HG02973 (cell line): Measurements from ENCODE around the gene TSPAN5.

Experiments
- ATAC-seq: cut with Tn5 transposase; IDR thresholded peaks from one replicate; pipeline ENCODE4 v1.9.1; 2021; ENCODE audit warnings: moderate library complexity; ENCODE audit not compliant: unreplicated experiment

TSPAN5 gene

GRCh38 chr4:98646422-98646821 is 12.0 kb downstream of the TSPAN5 start:
- ATAC-seq: no peak

DNA sequence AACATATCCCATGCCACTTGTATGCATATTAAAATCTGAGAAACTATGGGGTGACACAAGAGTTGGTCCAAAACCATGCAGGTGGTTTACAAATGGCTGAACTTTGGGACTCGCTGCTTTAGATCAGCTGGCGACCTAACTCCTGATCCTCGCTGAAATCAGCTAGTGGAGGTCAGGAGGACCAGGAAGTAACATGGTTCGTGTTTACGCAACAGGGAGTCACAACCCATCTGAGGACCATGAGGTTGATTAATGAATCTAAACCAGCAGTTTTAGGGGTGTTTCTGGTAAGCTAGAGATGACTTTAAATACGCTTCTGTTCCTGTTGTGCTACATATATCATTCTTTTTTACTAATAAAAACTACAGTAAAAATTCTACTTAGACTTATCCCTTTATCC is 12.9 kb downstream of the TSPAN5 start:
- no peak for ATAC-seq

DNA sequence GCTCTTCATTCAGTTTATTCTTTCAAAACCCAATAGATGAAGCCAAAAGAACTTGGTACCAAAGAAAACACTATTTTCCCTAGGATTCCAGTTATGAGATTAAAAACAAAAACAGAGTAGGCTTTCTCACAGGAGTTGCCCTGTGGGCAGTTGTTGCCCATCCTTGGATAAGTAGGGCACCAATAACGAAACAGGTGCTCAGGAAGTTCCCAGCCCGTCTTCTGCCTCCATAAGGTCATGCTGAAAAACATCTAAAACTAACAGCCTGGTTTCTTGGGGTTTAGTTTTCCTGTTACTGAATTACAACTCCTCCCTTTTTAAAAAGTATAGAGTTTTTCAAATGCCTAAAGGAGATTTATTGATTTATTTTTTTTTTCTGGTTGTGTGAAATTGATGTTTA is 14.7 kb downstream of the TSPAN5 start:
- ATAC-seq: no peak

- ATAC-seq: no peak
These were observed 15.4 kb downstream of the TSPAN5 start for GRCh38 chr4:98642991-98643426.

DNA sequence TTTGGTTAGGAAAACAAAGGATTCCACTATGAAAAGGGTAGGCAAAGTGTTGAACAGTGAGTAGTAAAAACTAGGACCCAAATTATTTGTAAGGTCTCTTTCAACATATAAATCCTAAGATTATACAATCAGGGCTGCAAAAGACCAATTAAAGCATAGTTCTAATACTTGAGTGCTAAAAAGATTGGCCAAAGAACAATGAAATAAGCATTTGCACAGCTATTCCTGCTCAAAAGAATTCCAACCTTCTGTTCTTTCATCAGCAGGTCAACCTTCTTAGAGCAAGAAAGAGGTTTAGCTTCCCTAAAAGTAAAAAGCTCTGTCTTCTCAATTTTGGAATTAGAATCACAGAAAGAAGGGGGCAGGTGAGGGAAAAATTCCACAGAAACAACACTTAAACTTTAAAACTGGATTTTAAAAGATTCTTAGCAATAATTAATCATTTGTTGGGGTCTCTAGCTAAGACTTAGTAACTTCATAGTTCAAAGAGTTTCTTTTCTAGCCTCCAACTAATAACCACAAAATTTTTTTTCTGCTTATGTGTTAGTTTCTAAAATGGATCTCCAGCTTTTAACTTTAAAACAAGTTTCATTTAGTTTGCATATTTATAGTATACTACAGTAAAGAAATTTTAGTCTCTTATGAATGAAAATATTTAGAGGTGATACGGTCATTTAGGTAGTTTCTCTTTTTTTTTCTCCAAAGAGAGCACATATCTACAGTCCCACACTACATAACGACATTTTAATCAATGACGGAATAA is 16.3 kb downstream of the TSPAN5 start:
- no peak for ATAC-seq

- ATAC-seq: no peak
These were observed 17.0 kb downstream of the TSPAN5 start for GRCh38 chr4:98641376-98641775.

GRCh38 chr4:98639523-98639922 is 18.9 kb downstream of the TSPAN5 start:
- peak; percentile 93 for ATAC-seq

- ATAC-seq: no peak
These were observed 19.3 kb downstream of the TSPAN5 start for GRCh38 chr4:98639108-98639507.

DNA sequence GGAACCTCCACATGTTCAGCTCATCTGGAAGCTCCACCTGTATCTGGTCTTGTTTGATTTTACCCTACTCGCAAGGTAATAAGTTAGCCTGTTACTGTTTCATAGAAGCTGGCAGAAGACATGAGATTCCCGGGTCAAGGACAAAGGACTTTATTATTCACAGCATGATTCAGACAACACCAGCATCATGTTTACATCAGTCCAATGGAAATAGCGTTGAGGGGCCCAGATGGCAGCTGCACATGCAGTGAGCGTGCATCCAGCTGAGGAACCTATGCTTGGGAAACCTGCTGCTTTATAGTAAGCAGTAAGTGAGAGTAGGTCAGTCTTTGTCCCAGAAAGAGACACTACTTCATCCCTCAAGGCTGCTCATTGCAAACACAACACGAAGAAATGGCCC is 19.8 kb downstream of the TSPAN5 start:
- ATAC-seq: no peak

DNA sequence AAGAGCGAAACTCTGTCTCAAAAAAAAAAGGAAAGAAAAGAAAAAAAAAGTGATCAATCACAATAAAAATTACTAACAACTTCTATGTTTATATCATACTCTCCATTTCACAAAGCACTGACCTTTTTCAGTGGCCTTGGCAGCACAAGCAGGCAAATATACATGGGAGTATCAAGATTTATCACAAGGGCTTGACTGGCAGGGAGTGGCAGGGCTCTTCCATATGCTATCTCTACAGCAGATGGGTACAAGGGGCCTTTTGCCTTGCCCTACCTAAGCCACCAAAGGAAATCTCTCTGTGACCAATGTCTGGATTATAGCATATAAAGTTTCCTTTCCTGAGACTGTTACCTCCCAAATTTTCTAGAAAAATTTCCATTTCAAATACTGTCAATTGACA is 24.4 kb downstream of the TSPAN5 start:
- ATAC-seq: no peak

DNA sequence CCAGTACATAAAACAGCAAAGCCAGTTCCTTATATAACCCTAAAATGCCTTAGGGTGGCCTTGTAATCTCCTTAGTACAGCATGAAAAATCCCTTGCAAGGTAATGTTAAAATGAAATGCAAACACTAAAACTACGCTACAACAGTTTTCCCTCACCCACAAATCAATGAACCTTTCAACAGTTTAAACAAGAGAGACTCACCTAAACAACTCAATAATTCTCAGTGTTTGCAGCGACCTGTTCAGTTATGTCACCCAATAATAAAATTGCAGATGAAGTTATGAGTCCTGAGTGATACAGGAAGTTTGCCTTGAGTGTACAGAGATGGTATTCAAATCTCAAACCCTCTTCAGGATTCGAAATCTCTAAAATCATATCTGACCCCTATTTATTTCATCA is 25.3 kb downstream of the TSPAN5 start:
- no peak for ATAC-seq

DNA sequence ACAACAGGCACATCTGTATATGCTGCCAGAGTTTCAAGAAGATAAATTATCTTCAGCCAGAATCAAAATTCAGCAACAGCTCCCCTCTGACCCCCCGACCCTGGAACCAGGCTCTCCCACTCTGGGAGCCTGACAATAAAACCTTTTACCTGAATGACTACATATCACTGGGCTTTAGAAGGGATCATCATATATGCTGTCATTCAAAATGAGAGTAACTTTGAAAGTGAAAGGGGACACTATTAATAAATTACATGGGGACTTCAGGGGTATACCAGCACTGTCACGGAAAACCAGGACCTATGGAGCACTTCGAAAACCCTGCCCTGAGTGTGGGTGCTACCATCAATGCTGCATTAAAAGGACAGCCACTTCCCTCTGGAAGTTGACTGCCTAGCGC is 26.2 kb downstream of the TSPAN5 start:
- ATAC-seq: no peak

- ATAC-seq: no peak
These were observed 26.9 kb downstream of the TSPAN5 start for GRCh38 chr4:98631506-98631905.

GRCh38 chr4:98630737-98631454 is 27.5 kb downstream of the TSPAN5 start:
- no peak for ATAC-seq

DNA sequence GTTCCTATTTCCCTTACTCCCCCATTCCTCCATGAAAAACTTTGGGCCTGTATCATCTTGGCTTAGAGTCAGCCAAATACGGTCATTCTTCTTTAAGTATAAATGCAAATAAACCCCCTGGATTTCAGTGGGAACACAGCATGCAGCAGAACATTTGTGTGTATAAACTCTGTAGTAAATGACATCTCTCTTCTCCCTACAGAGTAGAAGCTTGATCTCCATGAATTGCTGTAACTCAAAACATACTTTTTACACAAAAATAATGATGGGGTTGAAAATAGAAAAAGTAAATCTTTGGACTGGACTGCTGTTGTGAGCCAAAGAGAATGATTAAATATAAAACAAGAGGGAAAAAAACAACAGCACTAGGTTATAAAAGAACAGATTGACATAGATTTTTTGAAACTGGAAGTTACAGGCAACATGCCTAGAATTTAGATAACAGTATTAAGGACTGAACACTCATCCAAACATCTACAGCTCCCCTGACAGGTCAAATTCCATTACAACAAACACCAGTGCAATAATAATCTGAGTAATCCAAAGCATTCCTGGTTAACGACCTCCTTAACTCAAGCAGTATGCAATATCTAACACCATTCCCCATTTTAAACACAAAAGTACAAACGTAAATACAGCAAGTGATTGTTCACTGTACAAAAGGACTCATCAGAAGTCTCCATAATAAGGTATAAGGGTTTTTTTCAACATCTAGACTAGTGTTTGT is 30.7 kb downstream of the TSPAN5 start:
- no peak for ATAC-seq

GRCh38 chr4:98626350-98626749 is 32.1 kb downstream of the TSPAN5 start:
- no peak for ATAC-seq

DNA sequence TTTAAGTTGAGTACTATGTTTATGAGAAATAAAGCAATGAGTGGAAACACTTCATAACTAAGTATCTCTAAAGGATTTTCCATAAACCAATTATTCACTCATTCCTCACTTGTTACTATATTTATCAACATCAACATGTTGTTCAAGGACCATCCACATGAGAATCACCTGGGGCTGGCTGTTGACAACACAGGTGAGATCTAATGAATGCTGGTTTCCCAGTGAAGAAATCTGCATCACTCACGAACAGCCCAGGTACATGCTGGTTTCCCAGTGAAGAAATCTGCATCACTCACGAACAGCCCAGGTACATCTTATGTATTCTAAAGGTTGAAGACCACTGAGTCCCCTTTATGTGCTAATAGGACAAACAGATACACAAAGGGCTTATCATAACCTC is 32.5 kb downstream of the TSPAN5 start:
- ATAC-seq: no peak

GRCh38 chr4:98625399-98625798 is 33.0 kb downstream of the TSPAN5 start:
- no peak for ATAC-seq

DNA sequence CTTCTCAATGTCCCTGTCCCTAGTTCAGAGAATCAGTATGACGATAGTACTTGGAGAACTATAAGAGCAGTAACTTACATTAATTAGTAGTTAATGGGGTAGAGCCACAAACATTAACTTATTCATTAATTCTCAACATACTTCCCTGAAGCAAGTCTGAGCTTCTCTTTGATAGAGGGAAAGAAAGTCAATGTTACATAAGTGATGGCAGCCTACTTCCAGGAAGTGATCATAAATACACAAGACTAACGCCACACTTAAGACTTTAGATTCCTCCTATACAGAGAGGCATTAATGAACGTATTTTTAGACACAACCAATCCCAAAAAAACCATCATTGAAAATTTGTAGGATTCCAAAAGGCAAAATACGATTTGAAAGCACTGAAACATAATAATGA is 33.8 kb downstream of the TSPAN5 start:
- no peak for ATAC-seq

- ATAC-seq: no peak
These were observed 34.3 kb downstream of the TSPAN5 start for GRCh38 chr4:98624144-98624543.

DNA sequence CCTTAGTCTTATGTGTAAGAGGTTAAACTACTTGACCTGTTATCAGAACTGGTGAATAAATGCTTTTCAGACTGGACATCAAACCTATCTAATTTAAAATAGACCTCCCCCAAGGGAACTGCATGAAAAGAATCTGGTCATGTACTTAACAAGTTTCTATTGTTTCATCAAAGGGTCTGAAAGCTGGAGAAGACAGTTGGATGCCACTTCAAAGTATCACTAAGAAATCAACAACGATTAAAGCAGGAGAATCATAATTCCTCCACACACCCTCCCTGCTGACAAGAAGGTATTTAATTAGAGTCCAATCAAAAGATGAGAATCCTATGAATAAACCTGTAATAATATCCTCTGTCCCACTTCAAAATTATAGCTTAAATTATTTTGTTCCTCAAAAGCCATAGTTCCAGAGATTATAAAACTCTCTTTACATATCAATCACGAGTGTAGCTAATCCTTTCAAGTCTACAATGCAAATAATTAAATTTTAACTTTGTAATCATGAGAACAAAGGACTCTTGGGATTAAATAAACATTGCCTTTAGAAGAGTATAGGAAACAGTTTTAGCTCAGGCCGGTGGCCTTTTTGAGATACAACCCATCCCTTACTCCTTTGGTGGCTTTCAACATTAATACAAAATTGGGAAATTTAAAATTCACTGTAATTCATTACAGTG is 35.1 kb downstream of the TSPAN5 start:
- no peak for ATAC-seq
